OCI-LY7 (cell line): ENCODE results near the gene ASCL3.
"Not testable (repeated sequence)": the region's sequence is repeated elsewhere in the genome, so short reads cannot be mapped to it uniquely, and the experiment has no call there.

Experiments used
- EZH2phosphoT487 ChIP-seq: fragments of 200-600 bp; sonication (generic); IDR thresholded peaks from 2 replicates; pipeline ENCODE4 v1.6.1; 2018; ENCODE audit warnings: low read depth, borderline replicate concordance, mild to moderate bottlenecking, mixed run types, antibody characterized with exemption, low read length, moderate library complexity, mixed read lengths
- TF ChIP-seq, protein P1 (sequence below): fragments of 200-600 bp; sonication (generic); conservative IDR thresholded peaks from 2 replicates; pipeline ENCODE4 v1.5.1; 2014; ENCODE audit warnings: mild to moderate bottlenecking, antibody characterized with exemption, low read length, moderate library complexity, mixed read lengths

DNA sequence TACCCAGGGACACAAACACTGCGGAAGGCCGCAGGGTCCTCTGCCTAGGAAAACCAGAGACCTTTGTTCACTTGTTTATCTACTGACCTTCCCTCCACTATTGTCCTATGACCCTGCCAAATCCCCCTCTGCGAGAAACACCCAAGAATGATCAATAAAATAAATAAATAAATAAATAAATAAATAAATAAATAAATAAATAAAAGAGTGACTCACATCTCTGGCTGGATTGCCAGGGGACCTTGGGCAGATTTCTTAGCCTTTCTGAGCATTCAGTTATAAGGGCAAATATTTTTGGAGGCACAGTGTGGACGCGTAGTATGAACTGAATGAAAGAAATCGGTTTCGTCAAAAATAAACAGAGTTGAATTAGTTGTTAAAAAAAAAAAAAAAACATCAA lies 36.5 kb upstream of the ASCL3 start:
- TF ChIP-seq, protein P1, sequence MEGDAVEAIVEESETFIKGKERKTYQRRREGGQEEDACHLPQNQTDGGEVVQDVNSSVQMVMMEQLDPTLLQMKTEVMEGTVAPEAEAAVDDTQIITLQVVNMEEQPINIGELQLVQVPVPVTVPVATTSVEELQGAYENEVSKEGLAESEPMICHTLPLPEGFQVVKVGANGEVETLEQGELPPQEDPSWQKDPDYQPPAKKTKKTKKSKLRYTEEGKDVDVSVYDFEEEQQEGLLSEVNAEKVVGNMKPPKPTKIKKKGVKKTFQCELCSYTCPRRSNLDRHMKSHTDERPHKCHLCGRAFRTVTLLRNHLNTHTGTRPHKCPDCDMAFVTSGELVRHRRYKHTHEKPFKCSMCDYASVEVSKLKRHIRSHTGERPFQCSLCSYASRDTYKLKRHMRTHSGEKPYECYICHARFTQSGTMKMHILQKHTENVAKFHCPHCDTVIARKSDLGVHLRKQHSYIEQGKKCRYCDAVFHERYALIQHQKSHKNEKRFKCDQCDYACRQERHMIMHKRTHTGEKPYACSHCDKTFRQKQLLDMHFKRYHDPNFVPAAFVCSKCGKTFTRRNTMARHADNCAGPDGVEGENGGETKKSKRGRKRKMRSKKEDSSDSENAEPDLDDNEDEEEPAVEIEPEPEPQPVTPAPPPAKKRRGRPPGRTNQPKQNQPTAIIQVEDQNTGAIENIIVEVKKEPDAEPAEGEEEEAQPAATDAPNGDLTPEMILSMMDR = not testable (repeated sequence)
- TF ChIP-seq EZH2phosphoT487 = not testable (repeated sequence)
